Retina (tissue), 1 donor: ENCODE data around the gene PARP14.

Experiments used
- DNase-seq: peaks from one replicate; pipeline ENCODE4 v3.0.0-alpha.2; 2016

PARP14 gene

DNA sequence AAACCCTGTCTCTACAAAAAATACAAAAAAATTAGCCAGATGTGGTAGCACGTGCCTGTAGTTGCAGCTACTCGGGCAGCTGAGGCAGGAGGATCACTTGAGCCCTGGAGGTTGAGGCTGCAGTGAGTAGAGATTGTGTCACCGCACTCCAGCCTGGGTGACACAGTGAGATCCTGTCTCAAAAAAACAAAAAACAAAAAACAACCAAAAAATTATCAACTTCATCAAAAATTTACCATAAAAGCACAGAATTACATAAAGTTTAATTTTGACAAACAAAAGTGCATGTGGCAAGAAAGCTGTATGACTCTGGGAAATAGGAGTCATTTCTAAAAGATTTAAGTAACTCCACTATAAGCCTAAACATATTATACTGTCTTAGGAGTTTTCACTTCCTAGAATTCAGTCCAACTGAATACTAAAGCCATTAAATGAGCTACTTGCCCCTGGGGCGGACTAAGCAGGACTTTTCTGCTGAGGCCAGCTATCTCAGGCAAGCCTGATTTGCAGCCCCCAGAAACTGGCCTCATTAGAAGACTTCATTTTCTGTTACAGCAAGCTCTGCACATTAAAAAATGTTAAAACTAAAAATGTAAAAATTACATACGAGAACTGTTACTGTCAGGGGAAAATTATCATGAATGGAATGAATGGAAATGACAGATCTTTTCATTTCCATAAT, 90.0 kb downstream of the PARP14 start:
- no peak for DNase-seq

DNA sequence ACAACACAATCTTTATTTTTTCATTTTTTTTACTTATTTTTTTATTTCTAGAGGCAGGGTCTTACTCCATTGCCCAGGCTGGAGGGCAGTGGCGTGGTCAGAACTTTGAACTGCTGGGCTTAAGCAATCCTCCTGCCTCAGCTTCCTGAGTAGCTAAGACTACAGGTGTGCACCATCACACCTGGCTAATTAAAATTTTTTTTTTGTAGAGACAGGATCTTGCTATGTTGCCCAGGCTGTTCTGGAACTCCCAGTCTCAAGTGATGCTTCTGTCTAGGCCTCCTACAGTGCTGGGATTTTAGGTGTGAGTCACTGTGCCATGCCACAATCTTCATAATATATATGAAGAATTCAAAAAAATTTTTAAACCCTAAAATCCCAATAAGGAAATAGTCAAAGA, 92.2 kb downstream of the PARP14 start:
- no peak for DNase-seq

- DNase-seq: no peak
Observed at GRCh38 chr3:122773944-122774509, 93.4 kb downstream of the PARP14 start.

- no peak for DNase-seq
Observed at GRCh38 chr3:122774564-122774963, 93.9 kb downstream of the PARP14 start.

- no peak for DNase-seq
Observed at GRCh38 chr3:122776675-122777468, 96.2 kb downstream of the PARP14 start.

GRCh38 chr3:122777563-122777962, 96.9 kb downstream of the PARP14 start:
- no peak for DNase-seq
